ENCODE measurements around the gene NGFR. TPM values are rescaled to one million over a fixed set of nuclear protein-coding genes. Genes with fewer than 3 reads are reported as not detected.

NGFR gene
- polyA plus RNA-seq, 1 of the 3 experiments (the other 2 are of a cell fraction) = 0.76 TPM

DNA sequence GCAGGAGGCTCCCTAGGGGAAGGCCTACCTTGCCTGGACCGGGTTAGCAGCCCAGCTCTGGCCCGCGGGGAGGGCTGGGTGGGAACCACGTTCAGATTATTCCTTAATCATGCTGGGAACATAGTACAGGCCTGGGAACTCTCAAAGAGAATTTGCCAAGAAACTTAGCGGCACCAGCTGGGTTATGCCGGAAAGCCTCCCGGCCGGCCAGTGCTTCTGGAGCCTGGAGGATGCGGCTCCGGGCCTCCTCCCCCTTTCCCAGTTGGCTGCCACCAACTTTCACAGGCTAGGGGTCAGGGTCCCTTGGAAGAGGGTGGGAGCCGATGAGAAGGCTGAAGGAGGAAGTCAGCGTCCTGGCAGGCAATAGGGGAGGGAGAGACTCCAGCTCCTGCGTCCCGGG, 10.8 kb downstream of the NGFR start (continued):
- no peak for TF ChIP-seq FOXJ3 (CRISPR knock-in tag; IDR thresholded peaks at IDR 0.05)
- TF ChIP-seq, protein P1, sequence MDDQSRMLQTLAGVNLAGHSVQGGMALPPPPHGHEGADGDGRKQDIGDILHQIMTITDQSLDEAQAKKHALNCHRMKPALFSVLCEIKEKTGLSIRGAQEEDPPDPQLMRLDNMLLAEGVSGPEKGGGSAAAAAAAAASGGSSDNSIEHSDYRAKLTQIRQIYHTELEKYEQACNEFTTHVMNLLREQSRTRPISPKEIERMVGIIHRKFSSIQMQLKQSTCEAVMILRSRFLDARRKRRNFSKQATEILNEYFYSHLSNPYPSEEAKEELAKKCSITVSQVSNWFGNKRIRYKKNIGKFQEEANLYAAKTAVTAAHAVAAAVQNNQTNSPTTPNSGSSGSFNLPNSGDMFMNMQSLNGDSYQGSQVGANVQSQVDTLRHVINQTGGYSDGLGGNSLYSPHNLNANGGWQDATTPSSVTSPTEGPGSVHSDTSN (IDR thresholded peaks at IDR 0.05) = no peak
- no peak for TF ChIP-seq ELF1 (IDR thresholded peaks at IDR 0.05)
- no peak for TF ChIP-seq NRF1 (IDR thresholded peaks at IDR 0.05; ENCODE audit: low read depth, low read length)
- TF ChIP-seq SIN3A (IDR thresholded peaks at IDR 0.05; ENCODE audit: borderline replicate concordance, low read depth, low read length) = no peak
- no peak for TF ChIP-seq TCF12 (IDR thresholded peaks at IDR 0.05)

DNA sequence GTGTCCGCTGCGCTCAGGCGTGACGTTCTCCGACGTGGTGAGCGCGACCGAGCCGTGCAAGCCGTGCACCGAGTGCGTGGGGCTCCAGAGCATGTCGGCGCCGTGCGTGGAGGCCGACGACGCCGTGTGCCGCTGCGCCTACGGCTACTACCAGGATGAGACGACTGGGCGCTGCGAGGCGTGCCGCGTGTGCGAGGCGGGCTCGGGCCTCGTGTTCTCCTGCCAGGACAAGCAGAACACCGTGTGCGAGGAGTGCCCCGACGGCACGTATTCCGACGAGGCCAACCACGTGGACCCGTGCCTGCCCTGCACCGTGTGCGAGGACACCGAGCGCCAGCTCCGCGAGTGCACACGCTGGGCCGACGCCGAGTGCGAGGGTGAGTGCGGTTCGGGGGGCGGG, 11.2 kb downstream of the NGFR start:
- no peak for DNase-seq
- no peak overlapping the region for H3K27ac ChIP-seq (ENCODE audit: low read depth in 2 of 2, low read length in 1 of 2)
- WGBS (ENCODE audit: low lambda C conversion rate) = 94% methylated on average over 57 of the region's 57 CpGs
- no peaks in the 10 kb centered on the region for H3K36me3 ChIP-seq (replicated peaks in 1 of 2; ENCODE audit: control insufficient read depth in 1 of 2, insufficient read depth in 2 of 2, low read length in 1 of 2)
- no peak overlapping the region for H3K9ac ChIP-seq
- H3K4me1 ChIP-seq (ENCODE audit: control insufficient read depth in 1 of 2, insufficient read depth in 2 of 2, low read depth in 1 of 2, low read length in 1 of 2) = peaks cover 4 to 40% of the 10 kb centered on the region in 2 experiments; a peak in 1 of 4 replicates
- no peaks in the 10 kb centered on the region for H3K9me2 ChIP-seq
- no peak overlapping the region for H2AFZ ChIP-seq (ENCODE audit: low read depth)
- no peaks in the 10 kb centered on the region for H3K9me3 ChIP-seq
- no peaks in the 10 kb centered on the region for H4K20me1 ChIP-seq (ENCODE audit: insufficient read depth)
- H3K4me3 ChIP-seq (ENCODE audit: low read depth in 2 of 2, low read length in 1 of 2) = no peak overlapping the region
- ChIA-PET POLR2A (no interaction called here), CTCF (interaction anchor here (0.7 to 28.6 kb wide), 9 partner anchors 5 to 71 kb away, joined by 3 to 453 read pairs (median 10); partner anchors contain the start of gene NGFR)
- H3F3A ChIP-seq (replicated peaks; ENCODE audit: insufficient read depth) = no peaks in the 10 kb centered on the region
- no peaks in the 10 kb centered on the region for H3K79me2 ChIP-seq (ENCODE audit: insufficient read depth)
- peaks cover 43% of the 10 kb centered on the region for H3K27me3 ChIP-seq (ENCODE audit: insufficient read depth)
- TF ChIP-seq NRF1 (IDR thresholded peaks at IDR 0.05; ENCODE audit: low read depth, low read length) = no peak
- no peak for TF ChIP-seq RCOR1 (IDR thresholded peaks at IDR 0.05; ENCODE audit: low read length)
- TF ChIP-seq RXRA (IDR thresholded peaks at IDR 0.05; ENCODE audit: borderline replicate concordance, low read depth) = no peak
- TF ChIP-seq NFIC (IDR thresholded peaks at IDR 0.05; ENCODE audit: borderline replicate concordance) = no peak
- TF ChIP-seq, protein P2, sequence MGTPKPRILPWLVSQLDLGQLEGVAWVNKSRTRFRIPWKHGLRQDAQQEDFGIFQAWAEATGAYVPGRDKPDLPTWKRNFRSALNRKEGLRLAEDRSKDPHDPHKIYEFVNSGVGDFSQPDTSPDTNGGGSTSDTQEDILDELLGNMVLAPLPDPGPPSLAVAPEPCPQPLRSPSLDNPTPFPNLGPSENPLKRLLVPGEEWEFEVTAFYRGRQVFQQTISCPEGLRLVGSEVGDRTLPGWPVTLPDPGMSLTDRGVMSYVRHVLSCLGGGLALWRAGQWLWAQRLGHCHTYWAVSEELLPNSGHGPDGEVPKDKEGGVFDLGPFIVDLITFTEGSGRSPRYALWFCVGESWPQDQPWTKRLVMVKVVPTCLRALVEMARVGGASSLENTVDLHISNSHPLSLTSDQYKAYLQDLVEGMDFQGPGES (IDR thresholded peaks at IDR 0.05; ENCODE audit: low read depth, low read length) = no peak
- TF ChIP-seq SMC3 (IDR thresholded peaks at IDR 0.05; ENCODE audit: low read depth, low read length) = no peak
- TF ChIP-seq, protein P3, sequence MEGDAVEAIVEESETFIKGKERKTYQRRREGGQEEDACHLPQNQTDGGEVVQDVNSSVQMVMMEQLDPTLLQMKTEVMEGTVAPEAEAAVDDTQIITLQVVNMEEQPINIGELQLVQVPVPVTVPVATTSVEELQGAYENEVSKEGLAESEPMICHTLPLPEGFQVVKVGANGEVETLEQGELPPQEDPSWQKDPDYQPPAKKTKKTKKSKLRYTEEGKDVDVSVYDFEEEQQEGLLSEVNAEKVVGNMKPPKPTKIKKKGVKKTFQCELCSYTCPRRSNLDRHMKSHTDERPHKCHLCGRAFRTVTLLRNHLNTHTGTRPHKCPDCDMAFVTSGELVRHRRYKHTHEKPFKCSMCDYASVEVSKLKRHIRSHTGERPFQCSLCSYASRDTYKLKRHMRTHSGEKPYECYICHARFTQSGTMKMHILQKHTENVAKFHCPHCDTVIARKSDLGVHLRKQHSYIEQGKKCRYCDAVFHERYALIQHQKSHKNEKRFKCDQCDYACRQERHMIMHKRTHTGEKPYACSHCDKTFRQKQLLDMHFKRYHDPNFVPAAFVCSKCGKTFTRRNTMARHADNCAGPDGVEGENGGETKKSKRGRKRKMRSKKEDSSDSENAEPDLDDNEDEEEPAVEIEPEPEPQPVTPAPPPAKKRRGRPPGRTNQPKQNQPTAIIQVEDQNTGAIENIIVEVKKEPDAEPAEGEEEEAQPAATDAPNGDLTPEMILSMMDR (IDR thresholded peaks at IDR 0.05) = no peak
- no peak for TF ChIP-seq TAF1 (IDR thresholded peaks at IDR 0.05; ENCODE audit: borderline replicate concordance, low read depth, low read length)
- TF ChIP-seq, protein P4, sequence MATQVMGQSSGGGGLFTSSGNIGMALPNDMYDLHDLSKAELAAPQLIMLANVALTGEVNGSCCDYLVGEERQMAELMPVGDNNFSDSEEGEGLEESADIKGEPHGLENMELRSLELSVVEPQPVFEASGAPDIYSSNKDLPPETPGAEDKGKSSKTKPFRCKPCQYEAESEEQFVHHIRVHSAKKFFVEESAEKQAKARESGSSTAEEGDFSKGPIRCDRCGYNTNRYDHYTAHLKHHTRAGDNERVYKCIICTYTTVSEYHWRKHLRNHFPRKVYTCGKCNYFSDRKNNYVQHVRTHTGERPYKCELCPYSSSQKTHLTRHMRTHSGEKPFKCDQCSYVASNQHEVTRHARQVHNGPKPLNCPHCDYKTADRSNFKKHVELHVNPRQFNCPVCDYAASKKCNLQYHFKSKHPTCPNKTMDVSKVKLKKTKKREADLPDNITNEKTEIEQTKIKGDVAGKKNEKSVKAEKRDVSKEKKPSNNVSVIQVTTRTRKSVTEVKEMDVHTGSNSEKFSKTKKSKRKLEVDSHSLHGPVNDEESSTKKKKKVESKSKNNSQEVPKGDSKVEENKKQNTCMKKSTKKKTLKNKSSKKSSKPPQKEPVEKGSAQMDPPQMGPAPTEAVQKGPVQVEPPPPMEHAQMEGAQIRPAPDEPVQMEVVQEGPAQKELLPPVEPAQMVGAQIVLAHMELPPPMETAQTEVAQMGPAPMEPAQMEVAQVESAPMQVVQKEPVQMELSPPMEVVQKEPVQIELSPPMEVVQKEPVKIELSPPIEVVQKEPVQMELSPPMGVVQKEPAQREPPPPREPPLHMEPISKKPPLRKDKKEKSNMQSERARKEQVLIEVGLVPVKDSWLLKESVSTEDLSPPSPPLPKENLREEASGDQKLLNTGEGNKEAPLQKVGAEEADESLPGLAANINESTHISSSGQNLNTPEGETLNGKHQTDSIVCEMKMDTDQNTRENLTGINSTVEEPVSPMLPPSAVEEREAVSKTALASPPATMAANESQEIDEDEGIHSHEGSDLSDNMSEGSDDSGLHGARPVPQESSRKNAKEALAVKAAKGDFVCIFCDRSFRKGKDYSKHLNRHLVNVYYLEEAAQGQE (IDR thresholded peaks at IDR 0.05; ENCODE audit: low read depth, low read length) = no peak
- TF ChIP-seq TCF12 (IDR thresholded peaks at IDR 0.05) = no peak
- TF ChIP-seq, protein P5, sequence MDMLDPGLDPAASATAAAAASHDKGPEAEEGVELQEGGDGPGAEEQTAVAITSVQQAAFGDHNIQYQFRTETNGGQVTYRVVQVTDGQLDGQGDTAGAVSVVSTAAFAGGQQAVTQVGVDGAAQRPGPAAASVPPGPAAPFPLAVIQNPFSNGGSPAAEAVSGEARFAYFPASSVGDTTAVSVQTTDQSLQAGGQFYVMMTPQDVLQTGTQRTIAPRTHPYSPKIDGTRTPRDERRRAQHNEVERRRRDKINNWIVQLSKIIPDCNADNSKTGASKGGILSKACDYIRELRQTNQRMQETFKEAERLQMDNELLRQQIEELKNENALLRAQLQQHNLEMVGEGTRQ (IDR thresholded peaks at IDR 0.05; ENCODE audit: borderline replicate concordance, low read depth, low read length) = no peak
- TF ChIP-seq CHD2 (IDR thresholded peaks at IDR 0.05; ENCODE audit: low read length, partially characterized antibody) = no peak
- TF ChIP-seq EZH2phosphoT487 (IDR thresholded peaks at IDR 0.05; ENCODE audit: borderline replicate concordance, low read depth) = no peak
- TF ChIP-seq, protein P6, sequence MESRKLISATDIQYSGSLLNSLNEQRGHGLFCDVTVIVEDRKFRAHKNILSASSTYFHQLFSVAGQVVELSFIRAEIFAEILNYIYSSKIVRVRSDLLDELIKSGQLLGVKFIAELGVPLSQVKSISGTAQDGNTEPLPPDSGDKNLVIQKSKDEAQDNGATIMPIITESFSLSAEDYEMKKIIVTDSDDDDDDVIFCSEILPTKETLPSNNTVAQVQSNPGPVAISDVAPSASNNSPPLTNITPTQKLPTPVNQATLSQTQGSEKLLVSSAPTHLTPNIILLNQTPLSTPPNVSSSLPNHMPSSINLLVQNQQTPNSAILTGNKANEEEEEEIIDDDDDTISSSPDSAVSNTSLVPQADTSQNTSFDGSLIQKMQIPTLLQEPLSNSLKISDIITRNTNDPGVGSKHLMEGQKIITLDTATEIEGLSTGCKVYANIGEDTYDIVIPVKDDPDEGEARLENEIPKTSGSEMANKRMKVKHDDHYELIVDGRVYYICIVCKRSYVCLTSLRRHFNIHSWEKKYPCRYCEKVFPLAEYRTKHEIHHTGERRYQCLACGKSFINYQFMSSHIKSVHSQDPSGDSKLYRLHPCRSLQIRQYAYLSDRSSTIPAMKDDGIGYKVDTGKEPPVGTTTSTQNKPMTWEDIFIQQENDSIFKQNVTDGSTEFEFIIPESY (IDR thresholded peaks at IDR 0.05; ENCODE audit: borderline replicate concordance, low read depth) = no peak
- H3K4me2 ChIP-seq = no peak overlapping the region
